Measurements from ENCODE around the gene RUNDC3A. TPM values are rescaled to one million over a fixed set of nuclear protein-coding genes. Genes with fewer than 3 reads are reported as not detected.

Gene RUNDC3A
- total and polyA plus RNA-seq, 2 of the 13 experiments (the other 11 are each of a cell fraction or from before 2014, with no cell fraction given): 0.25 TPM; not detected in 1

GRCh38 chr17:44308320-44308818 is at the start of gene RUNDC3A (continued):
- TF ChIP-seq ZSCAN30 (CRISPR knock-in tag; IDR thresholded peaks at IDR 0.05) (no peak), HNF1B (CRISPR knock-in tag; IDR thresholded peaks at IDR 0.05) (peak; percentile 35; the same call in 1 of the 2 replicates), CTCF (CRISPR knock-in tag; IDR thresholded peaks at IDR 0.05) (no peak), ZSCAN12 (CRISPR knock-in tag; IDR thresholded peaks at IDR 0.05) (peak; percentile 96), ZNF570 (CRISPR knock-in tag; IDR thresholded peaks at IDR 0.05; ENCODE audit: borderline replicate concordance) (no peak), MEF2D (CRISPR knock-in tag; IDR thresholded peaks at IDR 0.05) (peak; percentile 47; the same call in 1 of the 2 replicates), SRSF9 (IDR thresholded peaks at IDR 0.05; ENCODE audit: borderline replicate concordance, insufficient read depth, low read depth, low read length, poor library complexity, severe bottlenecking) (no peak), RORA (CRISPR knock-in tag; IDR thresholded peaks at IDR 0.05) (no peak), SSRP1 (CRISPR knock-in tag; IDR thresholded peaks at IDR 0.05) (no peak), MTA3 (CRISPR knock-in tag; IDR thresholded peaks at IDR 0.05) (no peak), RXRA (CRISPR knock-in tag; IDR thresholded peaks at IDR 0.05) (no peak), ZNF589 (CRISPR knock-in tag; conservative IDR thresholded peaks at IDR 0.05) (peak; percentile 90; the same call in 1 of the 2 replicates), TEF (CRISPR knock-in tag; IDR thresholded peaks at IDR 0.05) (0 out of 2 replicates have a peak, but pooled peaks have one; percentile 40), ZNF234 (CRISPR knock-in tag; conservative IDR thresholded peaks at IDR 0.05) (0 out of 2 replicates have a peak, but pooled peaks have one; percentile 33), MTF2 (CRISPR knock-in tag; IDR thresholded peaks at IDR 0.05; ENCODE audit: borderline replicate concordance) (peak; percentile 31; the same call in 1 of the 2 replicates), RAD51 (IDR thresholded peaks at IDR 0.05; ENCODE audit: borderline replicate concordance) (no peak), ZNF124 (CRISPR knock-in tag; IDR thresholded peaks at IDR 0.05) (peak; percentile 89; the same call in 1 of the 2 replicates), ZNF770 (CRISPR knock-in tag; IDR thresholded peaks at IDR 0.05) (peak; percentile 50), SKI (IDR thresholded peaks at IDR 0.05; ENCODE audit: partially characterized antibody) (no peak), HDAC2 (CRISPR knock-in tag; IDR thresholded peaks at IDR 0.05) (peak; percentile 67; the same call in 1 of the 2 replicates), PITX1 (CRISPR knock-in tag; IDR thresholded peaks at IDR 0.05) (no peak)
